HG02970 (cell line): ENCODE results near the gene TMEM203.

Experiments
- ATAC-seq: cut with Tn5 transposase; IDR thresholded peaks from one replicate; pipeline ENCODE4 v1.9.1; 2021; ENCODE audit warnings: mild to moderate bottlenecking, moderate library complexity, moderate number of reproducible peaks; ENCODE audit not compliant: unreplicated experiment, low FRiP score

Gene TMEM203

GRCh38 chr9:137230705-137231371, 25.4 kb upstream of the TMEM203 start, which contains the start of gene SLC34A3:
Gene SLC34A3 (plus strand): TSS chr9:137230901. CDS start chr9:137231703, 802 bp downstream.
- no peak for ATAC-seq

GRCh38 chr9:137229903-137230704, 24.7 kb upstream of the TMEM203 start:
- no peak for ATAC-seq

- no peak for ATAC-seq
Observed at GRCh38 chr9:137228968-137229896, 23.8 kb upstream of the TMEM203 start.

- ATAC-seq = no peak
Observed at GRCh38 chr9:137228506-137228967, 23.1 kb upstream of the TMEM203 start.

- ATAC-seq = no peak
Observed at GRCh38 chr9:137227853-137228505, 22.5 kb upstream of the TMEM203 start.

GRCh38 chr9:137227054-137227852, 21.8 kb upstream of the TMEM203 start, which contains the start of gene RNF224:
Gene RNF224 (plus strand): TSS chr9:137227502. CDS start chr9:137228336, 834 bp downstream.
- ATAC-seq = no peak

- ATAC-seq = no peak
Observed at GRCh38 chr9:137226338-137227053, 21.0 kb upstream of the TMEM203 start.

GRCh38 chr9:137225699-137226331, 20.4 kb upstream of the TMEM203 start:
- ATAC-seq = no peak

- no peak for ATAC-seq
Observed at GRCh38 chr9:137224830-137225694, 19.6 kb upstream of the TMEM203 start, which contains the start of gene CYSRT1. Gene CYSRT1 (plus strand): TSS chr9:137225174. CDS start chr9:137225622, 448 bp downstream.

GRCh38 chr9:137223078-137223970, 17.9 kb upstream of the TMEM203 start:
- peak; percentile 78 for ATAC-seq

GRCh38 chr9:137222190-137223077, 17.0 kb upstream of the TMEM203 start, which contains the start of gene RNF208:
Gene RNF208 (minus strand): TSS chr9:137222240. CDS start chr9:137221212, 1,028 bp downstream.
- ATAC-seq = peak; percentile 4

GRCh38 chr9:137221506-137222111, 16.2 kb upstream of the TMEM203 start:
- no peak for ATAC-seq

GRCh38 chr9:137221095-137221505, 15.7 kb upstream of the TMEM203 start:
- ATAC-seq = no peak

GRCh38 chr9:137220317-137221094, 15.1 kb upstream of the TMEM203 start:
- no peak for ATAC-seq
